Adrenal gland (tissue), 5 donors: ENCODE measurements around the gene RPL29.

Source experiments
- POLR2A ChIP-seq, 2 donors: fragments of 450-650 bp; IDR thresholded peaks; one replicate each; pipeline ENCODE4 v1.6.1; 2017; ENCODE audit warnings: antibody characterized with exemption in 2 of 2, mild to moderate bottlenecking in 2 of 2, moderate library complexity in 1 of 2
- TF ChIP-seq, protein P1 (sequence below), 6 experiments: fragments of 450-650 bp in 4 of 6; fragments of 200-600 bp in 2 of 6; sonication (generic) in 1 of 6; IDR thresholded peaks; 1 replicate in 5 of 6; 2 replicates in 1 of 6; pipeline versions ENCODE4 v1.5.1 to v1.8.0; 2016 to 2021; ENCODE audit warnings: antibody characterized with exemption in 6 of 6, mild to moderate bottlenecking in 2 of 6, moderate library complexity in 1 of 6
- donor health status: DM: no; HTN: no; CAD: no.

DNA sequence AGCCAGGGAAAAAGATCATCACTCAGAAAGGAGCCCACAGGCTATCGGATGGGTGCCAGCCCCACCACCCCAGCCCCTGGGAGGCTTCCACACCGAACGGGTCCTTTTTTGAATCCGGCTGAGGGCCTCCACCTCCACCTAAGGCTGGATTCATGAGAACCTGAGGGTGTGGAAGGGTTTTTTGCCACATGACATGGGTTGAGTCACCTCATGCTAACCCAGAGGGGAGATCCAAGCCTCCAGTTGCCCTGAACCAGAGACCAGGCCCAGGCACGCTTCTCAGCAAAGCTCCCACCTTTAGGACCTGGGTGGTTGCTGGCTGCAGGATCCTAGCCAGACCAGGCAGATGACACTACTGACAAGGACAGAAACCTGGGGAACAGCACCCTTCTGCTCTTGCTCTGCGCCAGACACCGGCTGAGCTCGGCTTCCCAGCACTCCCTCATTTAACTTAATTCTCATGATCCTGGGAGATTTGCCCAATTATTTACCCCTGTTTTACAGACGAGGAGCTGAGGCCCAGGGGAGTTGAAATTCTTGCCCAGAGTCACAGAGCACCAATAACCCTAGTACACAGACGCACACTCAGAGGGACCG lies 35.1 kb upstream of the RPL29 start:
- no peak for TF ChIP-seq POLR2A (IDR thresholded peaks at IDR 0.05)
- TF ChIP-seq, protein P1, sequence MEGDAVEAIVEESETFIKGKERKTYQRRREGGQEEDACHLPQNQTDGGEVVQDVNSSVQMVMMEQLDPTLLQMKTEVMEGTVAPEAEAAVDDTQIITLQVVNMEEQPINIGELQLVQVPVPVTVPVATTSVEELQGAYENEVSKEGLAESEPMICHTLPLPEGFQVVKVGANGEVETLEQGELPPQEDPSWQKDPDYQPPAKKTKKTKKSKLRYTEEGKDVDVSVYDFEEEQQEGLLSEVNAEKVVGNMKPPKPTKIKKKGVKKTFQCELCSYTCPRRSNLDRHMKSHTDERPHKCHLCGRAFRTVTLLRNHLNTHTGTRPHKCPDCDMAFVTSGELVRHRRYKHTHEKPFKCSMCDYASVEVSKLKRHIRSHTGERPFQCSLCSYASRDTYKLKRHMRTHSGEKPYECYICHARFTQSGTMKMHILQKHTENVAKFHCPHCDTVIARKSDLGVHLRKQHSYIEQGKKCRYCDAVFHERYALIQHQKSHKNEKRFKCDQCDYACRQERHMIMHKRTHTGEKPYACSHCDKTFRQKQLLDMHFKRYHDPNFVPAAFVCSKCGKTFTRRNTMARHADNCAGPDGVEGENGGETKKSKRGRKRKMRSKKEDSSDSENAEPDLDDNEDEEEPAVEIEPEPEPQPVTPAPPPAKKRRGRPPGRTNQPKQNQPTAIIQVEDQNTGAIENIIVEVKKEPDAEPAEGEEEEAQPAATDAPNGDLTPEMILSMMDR (IDR thresholded peaks at IDR 0.05), result no peak
